Testis (tissue), 2 donors: ENCODE data around the gene CUEDC1.

Experiments
- POLR2A ChIP-seq: fragments of 450-650 bp; IDR thresholded peaks from one replicate; pipeline ENCODE4 v1.6.1; 2017; ENCODE audit warnings: antibody characterized with exemption, mild to moderate bottlenecking, moderate library complexity
- TF ChIP-seq, protein P1 (sequence below), 3 experiments: fragments of 450-650 bp in 2 of 3; fragments of 200-600 bp in 1 of 3; sonication (generic) in 1 of 3; IDR thresholded peaks; one replicate each; pipeline ENCODE4 v1.5.1; 2016 to 2019; ENCODE audit warnings: antibody characterized with exemption in 3 of 3, mild to moderate bottlenecking in 2 of 3, moderate library complexity in 1 of 3

DNA sequence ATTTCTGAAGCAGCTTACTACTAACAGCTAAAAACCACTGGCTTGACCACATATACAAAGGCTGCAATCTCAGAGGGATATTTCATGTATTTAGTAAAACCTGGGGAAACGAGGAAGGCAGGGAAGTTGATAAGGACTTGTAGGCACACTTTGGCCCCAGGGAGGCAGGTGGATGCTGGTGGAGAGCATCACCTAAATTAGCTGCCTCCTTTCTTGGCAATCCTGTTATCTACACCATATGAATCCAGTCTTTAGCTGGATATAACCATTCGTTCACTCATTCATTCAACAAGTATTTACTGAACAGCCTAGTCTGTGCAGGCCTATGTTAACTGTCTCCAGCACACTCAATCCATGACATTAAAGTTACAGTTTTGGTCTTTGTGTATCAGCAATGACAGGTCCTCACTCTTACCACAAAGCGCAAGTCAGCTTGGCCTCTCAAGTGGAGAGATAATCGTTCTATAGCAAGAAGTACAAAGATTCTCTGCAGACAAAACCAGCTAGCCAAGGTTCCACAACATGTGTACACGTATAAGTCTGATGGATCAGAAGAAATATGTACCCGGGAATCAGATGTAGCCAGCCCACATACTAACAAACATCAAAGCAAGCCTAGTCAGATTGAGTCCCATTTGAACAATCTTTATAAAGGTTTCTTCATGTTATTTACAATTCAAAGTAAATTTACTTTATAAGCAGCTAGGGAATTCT is 116.2 kb downstream of the CUEDC1 start:
- TF ChIP-seq, protein P1, sequence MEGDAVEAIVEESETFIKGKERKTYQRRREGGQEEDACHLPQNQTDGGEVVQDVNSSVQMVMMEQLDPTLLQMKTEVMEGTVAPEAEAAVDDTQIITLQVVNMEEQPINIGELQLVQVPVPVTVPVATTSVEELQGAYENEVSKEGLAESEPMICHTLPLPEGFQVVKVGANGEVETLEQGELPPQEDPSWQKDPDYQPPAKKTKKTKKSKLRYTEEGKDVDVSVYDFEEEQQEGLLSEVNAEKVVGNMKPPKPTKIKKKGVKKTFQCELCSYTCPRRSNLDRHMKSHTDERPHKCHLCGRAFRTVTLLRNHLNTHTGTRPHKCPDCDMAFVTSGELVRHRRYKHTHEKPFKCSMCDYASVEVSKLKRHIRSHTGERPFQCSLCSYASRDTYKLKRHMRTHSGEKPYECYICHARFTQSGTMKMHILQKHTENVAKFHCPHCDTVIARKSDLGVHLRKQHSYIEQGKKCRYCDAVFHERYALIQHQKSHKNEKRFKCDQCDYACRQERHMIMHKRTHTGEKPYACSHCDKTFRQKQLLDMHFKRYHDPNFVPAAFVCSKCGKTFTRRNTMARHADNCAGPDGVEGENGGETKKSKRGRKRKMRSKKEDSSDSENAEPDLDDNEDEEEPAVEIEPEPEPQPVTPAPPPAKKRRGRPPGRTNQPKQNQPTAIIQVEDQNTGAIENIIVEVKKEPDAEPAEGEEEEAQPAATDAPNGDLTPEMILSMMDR (IDR thresholded peaks at IDR 0.05): no peak
- TF ChIP-seq POLR2A: no peak
